LoVo (cell line): ENCODE data around the gene AGXT.
"Not testable (repeated sequence)": the region's sequence is repeated elsewhere in the genome, so short reads cannot be mapped to it uniquely, and the experiment has no call there.

Source experiments
- DNase-seq: peaks from one replicate; pipeline ENCODE4 v3.0.0-alpha.2; 2016; ENCODE audit warnings: low spot score

AGXT gene

GRCh38 chr2:240839152-240840143 is 29.2 kb upstream of the AGXT start:
- DNase-seq = no peak

GRCh38 chr2:240840435-240841060 is 28.1 kb upstream of the AGXT start:
- DNase-seq = peak; percentile 5

- DNase-seq = not testable (repeated sequence)
Observed at GRCh38 chr2:240846309-240846708, 22.3 kb upstream of the AGXT start.

- DNase-seq = no peak
Observed at GRCh38 chr2:240846873-240847595, 21.6 kb upstream of the AGXT start.

GRCh38 chr2:240847817-240848216 is 20.8 kb upstream of the AGXT start:
- DNase-seq = no peak

- no peak for DNase-seq
Observed at GRCh38 chr2:240848900-240849680, 19.5 kb upstream of the AGXT start.

GRCh38 chr2:240850026-240850425 is 18.6 kb upstream of the AGXT start:
- no peak for DNase-seq

- DNase-seq = no peak
Observed at GRCh38 chr2:240850756-240851077, 17.9 kb upstream of the AGXT start.

- DNase-seq = peak; percentile 73
Observed at GRCh38 chr2:240851078-240851991, 17.3 kb upstream of the AGXT start.

GRCh38 chr2:240852671-240853314 is 15.8 kb upstream of the AGXT start:
- DNase-seq = no peak

GRCh38 chr2:240855670-240856069 is 13.0 kb upstream of the AGXT start:
- DNase-seq = no peak

- DNase-seq = no peak
Observed at GRCh38 chr2:240856151-240856980, 12.3 kb upstream of the AGXT start.

- no peak for DNase-seq
Observed at GRCh38 chr2:240857039-240858008, 11.3 kb upstream of the AGXT start.

GRCh38 chr2:240858321-240858720 is 10.3 kb upstream of the AGXT start:
- DNase-seq = no peak

- no peak for DNase-seq
Observed at GRCh38 chr2:240858871-240859270, 9.8 kb upstream of the AGXT start.

- no peak for DNase-seq
Observed at GRCh38 chr2:240861547-240861946, 7.1 kb upstream of the AGXT start.

- no peak for DNase-seq
Observed at GRCh38 chr2:240864475-240864874, 4.1 kb upstream of the AGXT start.

- no peak for DNase-seq
Observed at GRCh38 chr2:240865391-240865790, 3.2 kb upstream of the AGXT start.
